ENCODE results near the gene ADGRE2.

- no peak for TF ChIP-seq CTCF (IDR thresholded peaks at IDR 0.05)
- TF ChIP-seq POLR2A (IDR thresholded peaks at IDR 0.05): peak in 1 of 2 donors; percentile 69
- peak; percentile 25 to 41 (median 35) for TF ChIP-seq POLR2AphosphoS5 (IDR thresholded peaks at IDR 0.05)
These were observed 88.5 kb downstream of the ADGRE2 start, which contains the start of gene ZNF333 for GRCh38 chr19:14689598-14690503.

All from suprapubic skin (tissue), 4 donors.